Body of pancreas (tissue), 4 donors: ENCODE measurements around the gene RASSF5. TPM values are rescaled to one million over a fixed set of nuclear protein-coding genes. Genes with fewer than 3 reads are reported as not detected.

Experiments used
- ATAC-seq: fragments of 150-250 bp; one replicate; pipeline ENCODE4 v1.9.1; 2016
- DNase-seq, 4 donors: peaks; one replicate each; pipeline ENCODE4 v3.0.0-alpha.2; 2019
- H3K27ac ChIP-seq, 4 donors: fragments of 200-600 bp; sonication (generic); 1 replicate in 3 of 4; 2 replicates in 1 of 4; pipeline versions ENCODE4 v1.5.1 to v1.6.1; 2016 to 2019; ENCODE audit warnings: mild to moderate bottlenecking in 1 of 4, mixed read lengths in 1 of 4, moderate library complexity in 1 of 4
- H3K27me3 ChIP-seq, 2 donors: fragments of 200-600 bp; sonication (generic); one replicate each; pipeline ENCODE4 v1.6.0; 2016; ENCODE audit warnings: mild to moderate bottlenecking in 1 of 2
- H3K36me3 ChIP-seq, 2 donors: fragments of 200-600 bp; sonication (generic); replicated peaks in 1 of 2; 2 replicates each; pipeline ENCODE4 v1.5.1; 2016; ENCODE audit warnings: low read depth in 2 of 2; ENCODE audit not compliant: insufficient read depth in 1 of 2
- H3K4me1 ChIP-seq: fragments of 200-600 bp; sonication (generic); one replicate; pipeline ENCODE4 v1.6.0; 2016
- H3K4me3 ChIP-seq, 2 donors: fragments of 200-600 bp; sonication (generic); 1 replicate in 1 of 2; 2 replicates in 1 of 2; pipeline ENCODE4 v1.5.1; 2016 to 2019
- H3K9me3 ChIP-seq, 3 donors: fragments of 200-600 bp; sonication (generic); 1 replicate in 2 of 3; 2 replicates in 1 of 3; pipeline ENCODE4 v1.5.1; 2016
- POLR2A ChIP-seq, 3 donors: fragments of 450-650 bp; IDR thresholded peaks; one replicate each; pipeline ENCODE4 v1.6.1; 2016; ENCODE audit warnings: antibody characterized with exemption in 3 of 3, mild to moderate bottlenecking in 2 of 3
- whole genome bisulfite sequencing, 2 donors: methylation state at CpG; one replicate each; pipeline ENCODE4 v1.1.5; 2017; 5-methylcytosine and 5-hydroxymethylcytosine counted together
- intact Hi-C: fragments of 100-400 bp; cut with DNase I; formaldehyde crosslinking; loops from one replicate; pipeline ENCODE4 v1.15.1; 2023
- total RNA-seq, 2 donors: library from RNA; depleted of rRNA; stranded (reverse); fragments of >200 nt; gene quantifications; one replicate each; pipeline ENCODE4 v1.1.0, GENCODE V29; 2016
- TF ChIP-seq, protein P1 (sequence below), 7 experiments: fragments of 450-650 bp in 4 of 7; fragments of 200-600 bp in 3 of 7; sonication (generic) in 3 of 7; IDR thresholded peaks; one replicate each; pipeline ENCODE4 v1.5.1; 2016 to 2019; ENCODE audit warnings: antibody characterized with exemption in 7 of 7

Gene RASSF5
- total RNA-seq, 2 donors from 2014 or later = 21.5 to 35.9 TPM

DNA sequence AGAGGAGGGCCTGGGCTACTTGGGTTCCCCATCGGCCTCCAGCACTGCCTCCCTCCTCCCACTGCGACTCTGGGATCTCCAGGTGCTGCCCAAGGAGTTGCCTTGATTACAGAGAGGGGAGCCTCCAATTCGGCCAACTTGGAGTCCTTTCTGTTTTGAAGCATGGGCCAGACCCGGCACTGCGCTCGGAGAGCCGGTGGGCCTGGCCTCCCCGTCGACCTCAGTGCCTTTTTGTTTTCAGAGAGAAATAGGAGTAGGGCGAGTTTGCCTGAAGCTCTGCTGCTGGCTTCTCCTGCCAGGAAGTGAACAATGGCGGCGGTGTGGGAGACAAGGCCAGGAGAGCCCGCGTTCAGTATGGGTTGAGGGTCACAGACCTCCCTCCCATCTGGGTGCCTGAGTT is 80.6 kb downstream of the RASSF5 start:
- H3K4me3 ChIP-seq = no peak overlapping the region
- H3K36me3 ChIP-seq = peaks cover 0 to 10% of the 10 kb centered on the region in 2 donors
- H3K9me3 ChIP-seq = no peaks in the 10 kb centered on the region
- H3K27me3 ChIP-seq = no peaks in the 10 kb centered on the region
- WGBS, 2 donors = 85 to 90% methylated on average over 14 of the region's 14 CpGs
- peaks cover 5% of the 10 kb centered on the region for H3K4me1 ChIP-seq
- H3K27ac ChIP-seq = peak overlapping the region in 1 of 4 donors; percentile 32
- DNase-seq (no peak), ATAC-seq (no peak)
- intact Hi-C loops = no loop called here
- TF ChIP-seq POLR2A (IDR thresholded peaks at IDR 0.05) = no peak
- TF ChIP-seq, protein P1, sequence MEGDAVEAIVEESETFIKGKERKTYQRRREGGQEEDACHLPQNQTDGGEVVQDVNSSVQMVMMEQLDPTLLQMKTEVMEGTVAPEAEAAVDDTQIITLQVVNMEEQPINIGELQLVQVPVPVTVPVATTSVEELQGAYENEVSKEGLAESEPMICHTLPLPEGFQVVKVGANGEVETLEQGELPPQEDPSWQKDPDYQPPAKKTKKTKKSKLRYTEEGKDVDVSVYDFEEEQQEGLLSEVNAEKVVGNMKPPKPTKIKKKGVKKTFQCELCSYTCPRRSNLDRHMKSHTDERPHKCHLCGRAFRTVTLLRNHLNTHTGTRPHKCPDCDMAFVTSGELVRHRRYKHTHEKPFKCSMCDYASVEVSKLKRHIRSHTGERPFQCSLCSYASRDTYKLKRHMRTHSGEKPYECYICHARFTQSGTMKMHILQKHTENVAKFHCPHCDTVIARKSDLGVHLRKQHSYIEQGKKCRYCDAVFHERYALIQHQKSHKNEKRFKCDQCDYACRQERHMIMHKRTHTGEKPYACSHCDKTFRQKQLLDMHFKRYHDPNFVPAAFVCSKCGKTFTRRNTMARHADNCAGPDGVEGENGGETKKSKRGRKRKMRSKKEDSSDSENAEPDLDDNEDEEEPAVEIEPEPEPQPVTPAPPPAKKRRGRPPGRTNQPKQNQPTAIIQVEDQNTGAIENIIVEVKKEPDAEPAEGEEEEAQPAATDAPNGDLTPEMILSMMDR (IDR thresholded peaks at IDR 0.05) = no peak

- H3K9me3 ChIP-seq = no peaks in the 10 kb centered on the region
- H3K4me1 ChIP-seq = peaks cover 1% of the 10 kb centered on the region
- H3K27me3 ChIP-seq = no peaks in the 10 kb centered on the region
- ATAC-seq = no peak
- H3K27ac ChIP-seq = no peak overlapping the region
- 78 to 89% methylated on average over 6 of the region's 6 CpGs for WGBS, 2 donors
- H3K36me3 ChIP-seq = peaks cover 0 to 13% of the 10 kb centered on the region in 2 donors
- intact Hi-C loops = no loop called here
- TF ChIP-seq, protein P1 (IDR thresholded peaks at IDR 0.05) = no peak
- no peak for TF ChIP-seq POLR2A (IDR thresholded peaks at IDR 0.05)
- DNase-seq = no peak
- H3K4me3 ChIP-seq = no peak overlapping the region
Observed at GRCh38 chr1:206588492-206588891, 81.2 kb downstream of the RASSF5 start.

GRCh38 chr1:206589206-206589605 is 81.9 kb downstream of the RASSF5 start:
- intact Hi-C loops = no loop called here
- no peak overlapping the region for H3K4me3 ChIP-seq
- H3K4me1 ChIP-seq = no peaks in the 10 kb centered on the region
- peak; percentile 43 for ATAC-seq
- H3K9me3 ChIP-seq = no peaks in the 10 kb centered on the region
- peaks cover 0 to 11% of the 10 kb centered on the region in 2 donors for H3K36me3 ChIP-seq
- peak in 2 of 4 donors; percentile 26 to 38 for DNase-seq
- no peaks in the 10 kb centered on the region for H3K27me3 ChIP-seq
- TF ChIP-seq, protein P1 (IDR thresholded peaks at IDR 0.05) = no peak
- no peak for TF ChIP-seq POLR2A (IDR thresholded peaks at IDR 0.05)
- peak overlapping the region in 1 of 4 donors; percentile 6 for H3K27ac ChIP-seq
- 82 to 83% methylated on average over 7 of the region's 7 CpGs for WGBS, 2 donors

- ATAC-seq (no peak), DNase-seq (no peak)
- no peak for TF ChIP-seq POLR2A (IDR thresholded peaks at IDR 0.05)
- TF ChIP-seq, protein P1 (IDR thresholded peaks at IDR 0.05) = peak in 5 of 7 experiments; percentile 6 to 21 (median 13)
- peaks cover 0 to 21% of the 10 kb centered on the region in 2 donors for H3K36me3 ChIP-seq
- H3K4me3 ChIP-seq = no peak overlapping the region
- no peaks in the 10 kb centered on the region for H3K9me3 ChIP-seq
- peaks cover 3% of the 10 kb centered on the region for H3K4me1 ChIP-seq
- no peak overlapping the region for H3K27ac ChIP-seq
- 52 to 57% methylated on average over 8 of the region's 8 CpGs for WGBS, 2 donors
- intact Hi-C loops = no loop called here
- H3K27me3 ChIP-seq = no peaks in the 10 kb centered on the region
Observed at GRCh38 chr1:206590025-206590758, 82.9 kb downstream of the RASSF5 start.

DNA sequence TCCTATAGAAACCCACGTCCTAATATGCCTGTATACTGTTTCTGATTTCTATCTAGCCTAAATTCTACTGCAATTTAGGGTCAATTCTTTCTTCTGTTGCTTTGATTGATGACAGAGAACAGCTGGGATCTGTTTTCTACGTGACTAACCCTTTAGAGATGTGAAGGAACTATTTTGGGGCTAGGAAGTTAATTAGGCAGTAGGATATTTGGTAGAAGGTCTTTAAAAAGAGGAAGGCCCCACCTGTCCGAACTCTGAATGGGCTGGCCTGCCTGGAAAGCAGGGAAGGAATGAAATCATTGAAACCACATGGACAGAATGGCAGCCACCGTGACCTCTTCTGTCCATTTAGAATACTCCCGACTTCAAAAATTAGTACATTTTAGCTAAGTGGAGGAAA is 83.9 kb downstream of the RASSF5 start:
- no peaks in the 10 kb centered on the region for H3K9me3 ChIP-seq
- H3K4me1 ChIP-seq = peaks cover 3% of the 10 kb centered on the region
- ATAC-seq = no peak
- H3K27ac ChIP-seq = no peak overlapping the region
- H3K27me3 ChIP-seq = no peaks in the 10 kb centered on the region
- no peak overlapping the region for H3K4me3 ChIP-seq
- intact Hi-C loops = no loop called here
- 85 to 86% methylated on average over 5 of the region's 5 CpGs for WGBS, 2 donors
- no peak for TF ChIP-seq POLR2A (IDR thresholded peaks at IDR 0.05)
- H3K36me3 ChIP-seq = peaks cover 0 to 24% of the 10 kb centered on the region in 2 donors
- DNase-seq = no peak
